ENCODE results near the gene OR9A4.

- TF ChIP-seq POLR2A (IDR thresholded peaks at IDR 0.05) = no peak
- TF ChIP-seq CTCF (IDR thresholded peaks at IDR 0.05) = no peak
These were observed 4.8 kb upstream of the OR9A4 start for GRCh38 chr7:141911391-141911790.
